GM18526 (cell line): ENCODE measurements around the gene ARHGEF4.

Experiments used
- POLR2A ChIP-seq: IDR thresholded peaks from 3 replicates; pipeline ENCODE4 v1.6.1; 2011; ENCODE audit not compliant: insufficient read length; ENCODE audit errors: extremely low read depth

Gene ARHGEF4

DNA sequence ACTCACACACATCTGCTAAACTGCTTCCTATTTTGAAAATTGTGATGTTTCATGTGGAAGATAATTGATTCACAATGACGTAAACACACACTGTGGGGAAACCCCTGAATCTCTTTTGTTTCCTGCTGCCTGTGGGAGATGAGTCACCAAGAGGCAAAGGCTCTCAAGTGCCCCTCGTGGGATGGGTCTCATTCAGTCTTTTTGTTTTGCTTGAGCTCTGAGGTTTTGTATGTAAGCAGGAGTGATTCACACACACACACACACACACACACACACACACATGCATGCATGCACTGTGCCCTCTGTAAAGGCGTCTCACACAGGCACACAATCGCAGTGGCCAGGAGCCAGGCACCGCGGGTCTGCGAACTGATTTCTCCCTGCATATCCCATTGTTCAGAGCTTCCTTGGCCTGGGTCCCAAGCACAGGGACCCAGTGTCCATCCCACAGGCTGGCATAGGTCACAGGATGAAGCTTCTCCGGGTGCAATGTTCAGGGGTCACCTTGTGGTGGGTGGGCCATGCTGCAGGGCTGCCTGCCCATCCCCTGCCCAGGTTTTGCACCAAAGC, 12.1 kb upstream of the ARHGEF4 start:
- no peak for TF ChIP-seq POLR2A

DNA sequence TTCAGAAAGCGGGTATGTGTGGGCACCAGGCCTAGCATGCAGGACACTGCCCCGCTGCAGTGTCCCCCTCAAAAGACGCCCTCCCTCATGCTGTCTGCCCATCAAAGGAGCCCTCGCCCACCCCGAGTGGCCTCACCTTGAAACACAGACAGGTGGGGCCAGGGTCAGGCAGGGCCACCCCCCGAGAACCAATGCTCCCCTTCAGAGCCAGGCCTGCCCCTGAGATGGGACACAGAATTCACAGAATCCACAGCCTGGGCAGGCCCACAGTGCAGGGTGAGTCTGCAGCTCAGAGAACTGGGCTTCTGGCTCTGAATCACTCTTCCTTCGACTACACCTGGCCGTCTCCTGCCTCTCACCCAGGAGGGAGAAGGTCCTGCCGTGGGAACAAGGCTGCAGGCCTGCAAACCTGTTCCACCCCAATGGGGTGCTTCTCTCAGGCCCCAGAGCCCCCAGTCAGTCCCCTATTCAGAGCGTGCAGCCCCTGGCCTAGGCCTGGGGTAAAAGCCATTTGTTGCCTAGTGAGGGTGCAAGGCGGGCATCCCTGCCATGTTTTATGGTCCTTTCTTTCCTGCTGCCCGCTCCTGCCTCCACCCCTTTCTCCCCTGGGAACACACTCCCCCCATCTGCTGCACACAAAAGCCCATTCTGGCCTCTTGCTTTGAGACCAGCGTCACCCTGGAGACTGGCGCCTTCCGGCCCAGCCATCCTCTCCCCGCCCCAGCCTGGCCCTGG, 11.3 kb upstream of the ARHGEF4 start:
- TF ChIP-seq POLR2A, result no peak

DNA sequence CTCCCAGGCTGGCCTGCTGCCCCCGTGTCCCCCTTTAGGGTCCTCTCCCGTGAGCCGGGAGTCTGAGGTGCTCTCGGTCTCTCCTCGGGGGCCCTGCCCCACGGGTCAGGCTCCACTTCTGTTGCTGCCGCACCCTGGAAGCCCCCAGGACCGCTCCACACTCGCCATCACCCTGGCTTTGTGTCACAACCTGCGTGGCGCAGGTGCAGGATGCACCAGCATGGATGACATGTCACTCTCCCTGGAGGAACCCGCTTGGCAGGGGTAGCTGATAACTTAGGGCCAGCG, 10.8 kb upstream of the ARHGEF4 start:
- no peak for TF ChIP-seq POLR2A

DNA sequence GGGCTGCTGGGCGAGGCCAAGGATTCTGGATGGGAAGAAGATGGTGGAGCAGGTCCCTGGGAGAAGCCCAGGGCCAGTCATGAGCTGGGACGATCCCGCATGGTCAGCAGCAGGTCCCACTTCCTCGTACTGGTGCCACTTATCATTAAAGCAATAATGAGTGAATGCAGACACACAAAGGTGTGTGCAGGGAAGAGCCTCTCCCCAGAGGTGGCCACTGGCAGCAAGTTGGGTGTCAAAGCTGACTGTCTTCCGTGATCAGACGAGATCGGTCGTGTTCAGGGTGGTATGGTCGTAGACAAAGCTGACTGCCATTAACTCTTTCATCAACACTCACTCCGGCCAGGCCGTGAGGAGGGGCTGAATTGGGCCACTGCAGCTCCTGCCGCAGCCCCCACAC, 10.3 kb upstream of the ARHGEF4 start:
- TF ChIP-seq POLR2A, result no peak

DNA sequence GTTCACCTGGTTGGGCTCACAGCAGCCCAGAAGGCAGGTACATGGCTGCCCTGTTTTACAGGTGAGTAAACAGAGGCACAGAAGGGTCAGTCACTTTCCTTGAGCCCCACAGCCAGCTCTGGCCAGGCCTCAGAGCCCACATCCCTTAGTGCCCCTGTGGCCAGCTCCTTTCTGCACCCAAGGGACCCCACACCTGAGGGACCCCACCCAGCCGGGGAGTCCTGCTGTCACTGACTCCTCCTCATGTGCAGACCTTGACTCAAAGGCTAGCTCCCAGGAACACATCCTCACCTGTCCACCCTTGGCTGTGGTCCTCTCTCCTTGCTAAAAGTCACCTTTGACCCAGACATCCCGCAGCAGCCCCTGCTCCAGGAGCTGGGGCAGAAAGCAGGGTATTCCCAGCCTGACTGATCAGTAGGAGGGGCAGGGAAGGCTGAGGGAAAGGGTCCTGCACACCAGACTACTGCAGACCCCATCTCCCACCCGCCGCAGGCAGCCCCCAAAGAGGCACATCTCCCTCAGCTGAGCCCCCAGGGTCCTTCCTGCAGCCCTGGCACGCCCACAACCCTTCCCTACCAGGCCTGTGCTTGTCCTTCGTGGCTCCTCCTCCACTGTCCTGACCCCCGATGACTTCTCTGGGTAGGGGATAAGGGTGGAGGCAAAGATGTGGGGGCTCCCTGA, 9.8 kb upstream of the ARHGEF4 start:
- no peak for TF ChIP-seq POLR2A

DNA sequence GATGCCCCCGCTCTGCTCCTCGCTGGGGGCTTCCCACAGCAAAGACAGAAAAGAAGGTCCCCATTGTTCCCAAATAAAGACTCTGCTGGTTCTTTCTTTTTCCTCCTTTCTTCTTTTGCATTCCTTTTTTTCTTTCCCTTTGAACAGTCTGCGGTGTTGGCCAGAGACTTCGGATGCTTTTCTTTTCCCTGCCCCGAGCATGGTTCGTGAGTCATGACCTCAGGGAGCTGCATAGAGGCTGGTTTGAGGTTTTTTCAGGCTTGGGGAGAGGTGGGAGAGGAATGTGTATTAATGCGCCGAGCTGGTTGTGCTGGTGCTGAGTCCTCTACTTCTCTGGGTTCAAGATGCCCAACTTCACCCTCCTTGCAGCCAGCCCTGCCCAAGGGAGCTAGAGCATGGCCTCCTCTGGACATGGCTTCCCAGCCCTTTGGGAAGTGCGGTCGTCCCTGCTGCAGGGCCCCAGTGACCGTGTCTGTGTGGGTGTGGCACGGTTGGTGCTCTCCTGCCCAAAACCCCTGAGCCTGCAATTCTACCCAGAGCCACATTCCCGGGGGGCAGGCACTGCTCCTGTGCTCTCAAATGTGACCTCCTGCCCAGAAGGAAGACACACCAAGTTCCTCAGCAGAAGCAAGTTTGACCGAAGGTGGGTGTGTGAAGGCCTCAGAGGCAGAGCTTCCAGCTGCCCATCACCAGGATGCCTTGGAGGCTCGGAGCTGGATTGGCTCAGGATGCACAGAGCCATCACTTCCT, 9.0 kb upstream of the ARHGEF4 start:
- no peak for TF ChIP-seq POLR2A

DNA sequence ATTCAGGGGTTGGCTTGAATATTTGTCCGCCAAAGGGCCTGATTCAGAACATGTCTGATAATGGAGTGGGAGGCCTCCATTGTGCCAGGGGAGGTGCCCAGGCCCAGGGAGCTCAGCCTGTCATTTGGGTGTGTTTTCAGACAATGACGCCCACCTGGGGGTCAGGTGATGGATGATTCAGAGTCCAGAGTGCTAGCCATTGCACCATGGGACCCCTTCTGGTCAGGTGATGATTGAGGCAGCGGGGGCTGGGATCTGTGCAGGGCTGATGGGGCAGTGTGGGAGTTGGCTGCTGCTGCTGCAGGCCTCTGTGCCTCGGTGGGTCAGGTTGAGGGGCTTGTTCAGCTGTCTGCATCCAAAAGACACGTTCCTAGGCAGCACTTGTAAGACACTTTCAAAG, 8.3 kb upstream of the ARHGEF4 start:
- no peak for TF ChIP-seq POLR2A

DNA sequence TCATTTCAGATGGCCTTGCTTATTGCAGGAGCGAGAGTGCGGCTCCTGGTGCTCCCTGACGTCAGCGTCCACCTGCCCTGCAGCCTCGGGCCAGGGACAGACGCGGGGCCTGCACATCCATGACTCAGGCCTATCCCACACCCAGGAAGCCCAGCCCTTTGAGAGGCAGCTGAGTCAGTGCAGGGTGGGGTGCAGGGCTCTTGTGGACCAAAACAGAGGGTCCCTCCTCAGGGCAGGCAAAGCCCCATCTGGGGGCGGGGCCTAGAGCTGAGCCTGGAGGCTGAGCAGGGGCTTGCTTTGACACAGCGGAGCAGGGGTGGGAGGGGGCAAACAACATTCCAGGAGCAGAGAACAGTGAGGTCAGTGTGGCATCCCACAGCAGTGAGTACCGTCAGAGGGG, 7.7 kb upstream of the ARHGEF4 start:
- no peak for TF ChIP-seq POLR2A

DNA sequence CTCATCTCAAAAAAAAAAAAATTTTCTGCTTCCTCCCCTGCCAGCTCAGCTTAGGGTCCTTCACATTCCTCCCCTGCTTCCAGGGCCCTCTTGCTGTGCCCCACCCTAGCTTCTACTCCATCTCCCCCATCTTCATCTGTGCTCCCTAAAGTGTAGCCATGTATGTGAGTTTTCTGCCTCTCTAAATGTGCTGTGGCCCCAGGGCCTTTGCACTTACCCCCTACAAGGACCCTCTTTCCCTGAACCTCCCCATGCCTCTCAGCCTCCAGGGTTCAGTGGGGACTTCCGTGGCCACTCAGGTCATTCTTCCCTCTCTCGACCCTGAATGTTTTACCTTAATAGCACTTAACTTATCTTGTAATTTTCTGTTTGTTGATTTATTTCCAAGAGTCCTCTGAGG, 6.2 kb upstream of the ARHGEF4 start:
- TF ChIP-seq POLR2A, result no peak

DNA sequence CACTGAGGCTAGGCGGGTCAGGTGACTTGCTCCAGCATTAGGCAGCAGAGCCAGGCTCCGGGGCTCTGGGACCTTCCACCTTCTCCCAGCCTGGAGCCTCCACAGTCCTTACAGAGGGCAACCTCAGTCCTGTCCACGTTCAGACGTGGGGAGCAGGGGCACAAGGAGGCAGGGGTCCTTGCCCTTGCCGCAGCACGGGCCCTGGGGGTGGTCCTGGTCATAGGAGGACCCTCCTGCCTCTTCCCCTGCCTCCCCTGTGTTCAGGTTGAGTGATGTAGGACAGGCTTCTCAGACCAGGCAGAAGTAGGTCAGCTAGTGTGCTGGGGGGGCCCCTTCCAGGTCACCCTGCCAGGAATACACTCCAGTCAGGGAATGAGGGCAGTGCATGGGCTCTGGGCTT, 5.4 kb upstream of the ARHGEF4 start:
- no peak for TF ChIP-seq POLR2A

DNA sequence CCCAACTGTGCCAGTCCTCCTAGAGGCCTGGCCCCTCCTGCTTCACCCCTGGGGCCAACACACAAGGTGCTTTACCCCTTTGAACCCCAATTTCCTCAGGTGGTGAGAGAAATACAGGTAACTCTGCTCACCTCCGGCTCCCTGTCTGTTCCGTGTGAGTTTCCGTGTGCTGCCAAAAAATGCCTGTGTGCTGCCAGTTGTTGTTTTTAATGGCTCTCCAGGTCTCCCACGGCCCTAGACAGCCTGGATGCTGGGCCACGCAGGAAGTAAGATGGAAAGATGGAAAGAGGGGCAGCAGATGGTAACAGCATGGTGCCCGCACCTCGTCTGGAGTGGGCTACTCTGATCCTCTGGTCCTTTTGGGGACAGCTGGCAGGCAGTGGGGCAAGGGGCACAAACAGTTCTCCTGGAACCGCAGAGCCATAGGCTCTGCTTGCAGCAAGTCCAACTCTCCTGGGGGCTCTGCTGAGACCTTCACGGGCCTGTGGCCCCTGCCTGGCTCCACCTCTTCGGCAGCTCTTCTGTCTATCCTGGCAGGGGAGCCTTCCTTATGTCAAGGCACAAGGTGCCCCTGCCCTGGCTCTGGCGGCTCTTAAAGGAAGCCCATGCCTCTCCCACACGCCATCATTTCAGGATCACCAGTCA, 4.3 kb upstream of the ARHGEF4 start:
- TF ChIP-seq POLR2A, result no peak

DNA sequence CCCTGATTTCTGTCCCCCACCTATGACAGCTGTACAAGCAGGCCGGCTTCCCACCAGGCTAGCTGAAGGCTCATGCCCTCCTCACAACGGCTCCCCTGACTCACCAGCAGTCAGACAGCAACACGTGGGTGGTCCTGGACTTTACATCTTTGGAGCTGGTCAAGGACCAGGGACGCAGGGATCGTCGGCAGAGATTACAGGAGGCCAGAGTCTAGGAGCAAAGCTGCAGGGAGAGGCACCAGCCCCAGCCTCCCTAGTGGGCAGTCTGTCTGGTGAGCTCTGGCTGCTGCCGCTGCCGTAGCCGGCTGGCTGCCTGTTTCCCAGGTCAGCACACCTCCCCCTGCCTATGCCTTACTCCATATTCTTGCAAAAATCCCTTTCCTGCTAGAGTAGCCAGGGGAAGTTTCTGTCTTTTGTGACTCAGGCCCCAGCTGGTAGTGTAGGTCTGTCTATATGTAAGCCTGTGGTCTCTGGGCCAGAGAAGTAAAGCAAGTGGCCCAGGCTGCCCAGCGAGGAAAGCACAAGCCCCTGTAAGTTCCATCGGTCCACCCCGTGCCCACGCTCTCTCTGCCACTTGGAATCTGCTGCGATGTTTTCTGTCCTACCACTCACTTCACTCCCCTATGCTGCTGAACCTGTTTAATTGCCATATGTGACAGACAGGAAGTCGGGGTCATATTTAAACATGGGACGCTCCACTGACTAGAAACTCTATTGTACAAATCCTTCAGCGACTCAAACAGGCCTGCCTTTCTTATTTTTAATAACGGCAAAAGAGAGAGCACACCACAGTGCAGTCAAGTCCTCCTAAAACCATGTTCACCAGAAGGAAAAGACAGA, 2.4 kb upstream of the ARHGEF4 start:
- no peak for TF ChIP-seq POLR2A

DNA sequence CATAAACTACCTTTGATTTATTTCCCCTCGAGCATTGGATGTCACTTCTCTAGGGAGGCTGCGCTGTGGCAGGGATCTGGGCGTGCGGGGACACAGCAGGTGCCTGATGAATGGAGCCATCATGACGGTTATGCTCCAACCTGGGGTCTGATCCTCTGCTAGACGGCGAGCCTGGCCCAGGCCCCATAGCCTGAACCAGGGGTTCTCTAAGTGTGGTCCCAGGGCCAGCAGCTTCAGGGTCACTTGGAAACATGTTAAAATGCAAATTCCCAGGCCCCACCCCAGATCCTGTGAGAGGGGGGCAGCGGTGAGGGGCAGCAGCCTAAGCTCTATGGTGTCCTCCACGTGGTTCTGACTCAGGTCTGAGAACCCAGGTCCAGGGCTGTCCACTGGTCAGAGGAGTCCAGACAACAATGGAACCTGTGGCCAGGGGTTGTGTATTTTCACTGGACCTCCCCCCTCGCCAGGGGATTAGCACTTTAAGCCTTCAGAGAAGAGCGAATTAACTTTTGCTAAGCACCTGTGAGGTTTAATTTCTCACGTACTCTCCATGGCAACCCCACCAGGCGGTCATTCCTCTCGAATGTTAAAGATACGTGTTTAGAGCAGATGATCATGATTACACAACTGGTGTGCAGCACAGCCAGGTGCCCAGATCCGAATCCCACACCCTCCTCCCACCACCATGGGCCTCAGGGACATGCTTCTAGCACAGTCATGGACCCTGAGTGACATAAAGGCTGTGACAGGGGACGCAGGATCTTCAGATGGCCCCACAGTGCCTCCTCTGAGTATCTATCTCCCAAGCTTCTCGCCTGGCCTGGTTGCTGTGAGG, 1.6 kb upstream of the ARHGEF4 start:
- no peak for TF ChIP-seq POLR2A

DNA sequence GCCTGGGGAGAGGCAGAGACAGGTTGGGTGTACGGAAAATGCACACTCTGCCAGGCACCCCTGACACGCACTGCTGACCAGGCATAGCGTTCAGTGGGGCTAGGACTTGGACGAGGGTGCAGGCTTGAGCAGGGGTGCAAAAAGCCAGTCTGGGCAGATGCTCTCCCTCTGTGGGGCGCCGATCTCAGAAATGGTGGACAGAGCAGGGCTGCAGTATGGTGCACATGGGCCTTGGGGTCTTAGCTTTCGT, 1.0 kb upstream of the ARHGEF4 start:
- TF ChIP-seq POLR2A, result no peak
